D341Med (cell line): ENCODE results near the gene GADD45GIP1.

Source experiments
- DNase-seq: peaks from one replicate; pipeline ENCODE4 v3.0.0; 2012; ENCODE audit warnings: low spot score

Gene GADD45GIP1

GRCh38 chr19:12987781-12988180, 30.8 kb upstream of the GADD45GIP1 start:
- no peak for DNase-seq

- no peak for DNase-seq
Observed at GRCh38 chr19:12987190-12987589, 30.2 kb upstream of the GADD45GIP1 start.

DNA sequence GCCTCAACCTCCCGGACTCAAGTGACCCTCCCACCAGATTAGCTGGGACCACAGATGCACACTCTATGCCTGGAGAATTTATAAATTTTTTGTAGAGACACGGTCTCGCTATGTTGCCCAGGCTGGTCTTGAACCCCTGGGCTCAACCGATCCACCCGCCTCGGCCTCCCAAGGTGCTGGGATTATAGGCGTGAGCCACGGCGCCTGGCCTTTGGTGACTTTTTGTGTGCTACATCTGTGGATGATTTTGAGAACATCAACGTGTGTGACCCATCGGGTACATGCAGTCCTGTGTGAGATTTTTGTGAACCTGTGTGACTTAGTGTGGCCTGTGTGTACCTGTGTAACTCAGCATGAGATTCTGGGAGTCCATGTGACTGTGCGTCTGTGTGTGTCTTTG, 29.7 kb upstream of the GADD45GIP1 start:
- no peak for DNase-seq

GRCh38 chr19:12985049-12985776, 28.2 kb upstream of the GADD45GIP1 start:
- DNase-seq, result no peak

DNA sequence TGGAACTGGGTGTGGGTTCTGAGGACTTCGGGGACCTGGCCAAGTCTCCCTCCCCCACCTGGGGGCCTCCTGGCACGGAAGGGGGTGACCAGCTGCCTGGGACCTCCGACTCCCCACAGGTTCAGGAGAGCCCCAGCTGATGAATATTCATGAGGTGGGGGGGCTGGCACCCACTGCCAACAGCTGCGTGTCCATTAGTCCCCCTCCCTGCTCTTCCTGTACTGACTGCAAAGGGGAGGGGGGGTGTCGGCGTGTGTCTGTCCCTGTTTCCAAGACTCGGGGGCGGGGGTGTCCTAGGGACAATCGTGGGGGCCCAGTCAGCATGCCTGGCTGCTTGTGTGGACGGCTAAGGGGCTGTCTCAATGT, 27.6 kb upstream of the GADD45GIP1 start:
- no peak for DNase-seq

GRCh38 chr19:12984143-12984627, 27.2 kb upstream of the GADD45GIP1 start:
- no peak for DNase-seq

DNA sequence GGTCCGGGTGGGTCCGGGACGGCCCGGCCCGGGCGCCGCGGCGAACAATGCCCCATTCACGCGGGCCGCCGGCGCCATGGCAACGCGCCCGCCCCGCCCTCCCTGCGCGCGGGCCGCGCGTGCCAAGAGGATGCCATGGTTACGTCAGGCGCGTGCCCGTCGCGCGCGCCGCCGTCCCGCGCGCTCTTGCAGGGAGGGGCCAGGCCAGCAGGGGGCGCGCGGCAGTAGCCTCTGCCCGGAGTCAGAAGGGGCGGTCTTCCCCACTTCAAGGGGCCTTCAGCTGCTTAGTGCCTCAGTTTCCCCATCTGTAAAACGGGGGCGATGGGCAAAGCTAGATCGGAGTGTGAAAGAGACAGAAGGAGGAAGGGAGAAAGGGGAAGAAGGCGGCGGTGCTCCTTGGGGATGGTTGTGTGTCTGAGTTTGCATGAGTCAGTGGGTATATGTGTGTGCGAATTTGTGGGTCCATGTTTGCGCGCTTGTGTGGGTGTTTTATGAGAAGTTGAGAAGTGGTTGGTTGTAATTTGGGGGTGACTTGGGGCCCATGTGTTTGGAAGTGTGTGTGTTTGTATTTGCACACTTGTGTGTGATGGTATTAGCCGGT, 26.6 kb upstream of the GADD45GIP1 start:
- peak; percentile 98 for DNase-seq

DNA sequence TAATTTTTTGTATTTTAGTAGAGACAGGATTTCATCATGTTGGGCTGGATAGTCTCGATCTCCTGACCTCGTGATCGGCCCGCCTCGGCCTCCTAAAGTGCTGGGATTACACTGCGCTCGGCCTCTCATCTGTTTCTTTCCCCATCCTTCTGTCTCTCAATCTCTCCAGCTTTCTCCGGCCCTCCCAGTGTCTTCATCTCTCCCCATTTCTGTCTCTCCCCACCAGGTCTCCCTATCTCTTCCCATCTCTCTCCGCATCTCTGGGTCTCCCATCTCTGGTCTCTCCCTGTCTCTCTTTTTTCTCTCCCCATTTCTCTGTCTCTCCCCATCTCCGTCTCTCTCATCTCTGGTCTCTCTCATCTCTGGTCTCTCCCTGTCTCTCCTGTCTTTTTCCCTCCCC, 26.1 kb upstream of the GADD45GIP1 start:
- DNase-seq, result no peak

DNA sequence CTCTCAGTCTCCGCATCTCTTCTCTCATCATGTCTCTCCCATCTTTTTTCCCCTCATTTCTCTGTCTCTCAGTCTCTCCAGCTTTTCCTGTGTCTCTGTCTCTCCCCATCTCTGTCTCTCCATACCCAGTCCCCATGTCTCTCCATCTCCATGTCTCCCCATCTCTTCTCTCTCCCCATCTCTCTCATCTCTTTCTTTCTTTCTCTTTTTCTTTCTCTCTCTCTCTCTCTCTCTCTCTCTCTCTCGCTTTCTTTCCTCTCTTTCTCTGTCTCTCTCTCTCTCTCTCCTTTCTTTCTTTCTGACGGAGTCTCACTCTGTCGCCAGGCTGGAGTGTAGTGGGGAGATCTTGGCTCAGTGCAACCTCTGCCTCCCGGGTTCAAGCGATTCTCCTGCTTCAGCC, 25.6 kb upstream of the GADD45GIP1 start:
- DNase-seq, result no peak

DNA sequence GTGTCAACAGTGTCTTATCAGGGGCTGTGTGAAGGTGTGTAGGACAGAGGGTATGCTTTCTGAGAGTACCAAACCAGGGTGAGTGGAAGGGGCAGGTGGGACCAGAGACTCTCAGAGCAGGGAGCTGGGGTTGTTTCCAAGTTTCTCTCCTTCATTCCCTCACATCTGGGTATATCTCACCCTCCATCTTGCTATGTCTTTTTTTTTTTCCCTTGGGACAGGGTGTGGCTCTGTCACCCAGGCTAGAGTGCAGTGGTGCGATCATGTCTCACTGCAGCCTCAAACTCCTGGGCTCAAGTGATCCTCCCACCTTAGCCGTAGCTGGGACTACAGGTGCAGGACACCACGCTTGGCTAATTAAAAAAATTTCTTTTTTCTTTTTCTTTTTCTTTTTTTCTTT, 23.0 kb upstream of the GADD45GIP1 start:
- DNase-seq, result no peak

DNA sequence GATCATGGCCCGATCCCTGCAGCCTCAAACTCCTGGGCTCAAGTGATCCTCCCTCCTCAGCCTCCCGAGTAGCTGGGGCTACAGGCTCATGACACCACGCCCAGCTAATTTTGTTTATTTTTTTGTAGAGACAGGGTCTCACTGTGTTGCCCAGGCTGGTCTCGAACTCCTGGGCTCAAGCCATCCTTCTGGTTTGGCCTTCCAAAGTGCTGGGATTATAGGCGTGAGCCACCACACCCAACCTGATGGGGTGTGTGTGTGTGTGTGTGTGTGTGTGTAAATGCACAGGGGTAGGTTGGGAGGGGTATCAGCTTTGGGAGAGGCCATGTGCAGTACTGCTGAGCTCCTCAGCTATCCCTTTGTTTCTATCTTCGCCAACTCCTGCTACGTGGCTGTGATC, 19.1 kb upstream of the GADD45GIP1 start:
- DNase-seq, result peak; percentile 43

GRCh38 chr19:12975221-12975741, 18.3 kb upstream of the GADD45GIP1 start:
- DNase-seq, result peak; percentile 73

GRCh38 chr19:12974301-12975220, 17.5 kb upstream of the GADD45GIP1 start:
- peak; percentile 84 for DNase-seq

- DNase-seq, result no peak
Observed at GRCh38 chr19:12973236-12973635, 16.2 kb upstream of the GADD45GIP1 start.

DNA sequence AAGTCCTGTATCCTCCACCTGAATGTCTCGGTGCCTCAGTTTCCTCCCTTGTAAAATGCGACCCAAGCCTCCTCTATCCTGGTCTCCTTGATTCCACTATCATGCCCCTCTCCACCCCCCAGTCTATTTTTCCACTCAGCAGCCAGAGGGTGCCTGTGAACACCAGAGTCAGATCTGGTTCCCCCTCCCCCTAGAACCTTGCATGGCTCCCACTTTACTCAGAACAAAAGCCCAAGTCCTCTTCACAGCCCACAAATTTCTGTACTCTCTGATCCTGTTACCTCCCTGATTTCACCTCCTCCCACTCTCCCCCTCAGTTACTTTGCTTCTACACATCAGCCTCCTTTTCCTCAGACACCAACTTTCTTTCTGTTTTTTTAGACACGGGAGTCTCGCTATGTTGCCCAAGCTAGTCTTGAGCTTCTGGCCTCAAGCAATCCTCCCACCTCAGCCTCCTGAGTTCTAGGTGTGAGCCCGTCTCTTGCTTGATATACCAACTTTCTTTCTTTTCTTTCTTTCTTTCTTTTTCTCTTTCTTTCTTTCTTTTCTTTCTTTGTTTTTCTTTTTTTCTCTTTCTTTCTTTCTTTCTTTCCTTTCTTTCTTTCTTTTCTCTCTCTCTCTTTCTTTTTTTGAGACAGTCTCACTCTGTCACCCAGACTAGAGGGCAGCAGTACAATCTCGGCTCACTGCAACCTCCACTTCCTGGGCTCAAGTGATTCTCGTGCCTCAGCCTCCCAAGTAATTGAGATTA, 13.2 kb upstream of the GADD45GIP1 start:
- DNase-seq, result no peak

- DNase-seq, result peak; percentile 68
Observed at GRCh38 chr19:12969292-12969988, 12.4 kb upstream of the GADD45GIP1 start, which contains the start of gene DAND5. Gene DAND5, plus strand, starts transcription at chr19:12969576. Its CDS starts 85 bp downstream, at chr19:12969661.

- DNase-seq, result no peak
Observed at GRCh38 chr19:12967907-12968306, 10.9 kb upstream of the GADD45GIP1 start.

DNA sequence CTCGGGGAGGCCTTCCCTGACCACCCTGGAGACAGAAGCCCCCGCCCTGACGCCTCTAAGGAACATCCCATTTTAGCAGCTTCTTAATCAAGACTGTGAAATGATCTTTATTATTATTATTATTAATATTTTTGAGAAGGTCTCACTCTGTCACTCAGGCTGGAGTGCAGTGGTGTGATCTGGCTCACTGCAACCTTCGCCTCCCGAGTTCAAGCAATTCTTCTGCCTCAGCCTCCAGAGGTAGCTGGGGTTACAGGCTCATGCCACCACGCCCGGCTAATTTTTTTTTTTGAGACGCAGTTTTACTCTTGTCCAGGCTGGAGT, 8.8 kb upstream of the GADD45GIP1 start:
- no peak for DNase-seq

GRCh38 chr19:12965017-12965811, 8.2 kb upstream of the GADD45GIP1 start:
- DNase-seq, result peak; percentile 92

DNA sequence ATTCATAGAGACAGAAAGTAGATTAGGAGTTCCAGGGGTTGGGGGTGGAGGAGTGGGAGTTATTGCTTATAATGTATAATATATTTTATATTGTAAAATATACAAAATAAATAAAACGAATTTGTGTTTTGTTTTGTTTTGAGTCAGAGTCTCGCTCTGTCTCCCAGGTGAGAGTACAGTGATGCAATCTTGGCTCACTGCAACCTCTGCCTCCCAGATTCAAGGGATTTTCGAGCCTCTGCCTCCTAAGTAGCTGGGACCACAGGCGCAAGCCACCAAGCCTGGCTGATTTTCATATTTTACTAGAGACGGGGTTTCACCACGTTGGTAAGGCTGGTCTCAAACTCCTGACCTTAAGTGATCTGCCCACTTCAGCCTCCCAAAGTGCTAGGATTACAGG, 2.5 kb upstream of the GADD45GIP1 start:
- no peak for DNase-seq
